Measurements from ENCODE around the gene RFFL.

RFFL gene

GRCh38 chr17:34958438-34958837 lies 105.1 kb downstream of the RFFL start:
- DNase-seq, result no peak

All from SHP77 treated with DMSO at 0.1 percent for 48 hours (cell line).